ENCODE data around the gene BUB1B. TPM values are rescaled to one million over a fixed set of nuclear protein-coding genes. Genes with fewer than 3 reads are reported as not detected.
A peak's percentile ranks its signal among the peaks of the same experiment; 100 is the strongest.
"Not testable (repeated sequence)": the region's sequence is repeated elsewhere in the genome, so short reads cannot be mapped to it uniquely, and the experiment has no call there.

The BUB1B gene
- 10 to 100 TPM; 86.5 to 91.2 TPM for total RNA-seq

GRCh38 chr15:40160689-40161688, at the start of gene BUB1B:
Gene BUB1B, plus strand, starts transcription at chr15:40161069. Its CDS starts 152 bp downstream, at chr15:40161221.
- DNase-seq (peak; percentile 95 to 96), ATAC-seq (replicated peaks in 1 of 2) (peak; percentile 96 to 99)
- no peak within 1 kb of the TSS for H3K27ac Mint-ChIP-seq
- H3K9me3 Mint-ChIP-seq = no peaks in the 10 kb centered on the region
- peaks cover 2 to 13% of the 10 kb centered on the region in 2 donors for H3K36me3 Mint-ChIP-seq (ENCODE audit: insufficient read depth in 2 of 2)
- no peaks in the 10 kb centered on the region for H3K27me3 Mint-ChIP-seq (ENCODE audit: low read depth)
- no peaks in the 10 kb centered on the region for H3K4me1 Mint-ChIP-seq (ENCODE audit: low read depth)
- H3K4me3 Mint-ChIP-seq = no peak within 1 kb of the TSS

- Mint-ChIP-seq H3K27ac (no peak overlapping the region), H3K4me1 (ENCODE audit: low read depth) (peaks cover 43% of the 10 kb centered on the region), H3K27me3 (ENCODE audit: low read depth) (peaks cover 12% of the 10 kb centered on the region), H3K4me3 (no peak overlapping the region), H3K36me3 (ENCODE audit: insufficient read depth in 2 of 2) (peaks cover 0 to 2% of the 10 kb centered on the region in 2 donors), H3K9me3 (no peaks in the 10 kb centered on the region)
- ATAC-seq (replicated peaks in 1 of 2) (no peak), DNase-seq (no peak)
Observed at GRCh38 chr15:40111888-40112287, 49.0 kb upstream of the BUB1B start.

- DNase-seq (no peak), ATAC-seq (replicated peaks in 1 of 2) (no peak)
- H3K27me3 Mint-ChIP-seq (ENCODE audit: low read depth) = peaks cover 12% of the 10 kb centered on the region
- no peak overlapping the region for H3K4me3 Mint-ChIP-seq
- H3K36me3 Mint-ChIP-seq (ENCODE audit: insufficient read depth in 2 of 2) = peaks cover 0 to 2% of the 10 kb centered on the region in 2 donors
- H3K27ac Mint-ChIP-seq = no peak overlapping the region
- peaks cover 35% of the 10 kb centered on the region for H3K4me1 Mint-ChIP-seq (ENCODE audit: low read depth)
- no peaks in the 10 kb centered on the region for H3K9me3 Mint-ChIP-seq
Observed at GRCh38 chr15:40112789-40113188, 48.1 kb upstream of the BUB1B start.

- Mint-ChIP-seq H3K4me3 (no peak overlapping the region), H3K9me3 (no peaks in the 10 kb centered on the region), H3K27me3 (ENCODE audit: low read depth) (peaks cover 12% of the 10 kb centered on the region), H3K36me3 (ENCODE audit: insufficient read depth in 2 of 2) (peaks cover 0 to 2% of the 10 kb centered on the region in 2 donors), H3K27ac (no peak overlapping the region), H3K4me1 (ENCODE audit: low read depth) (peaks cover 30% of the 10 kb centered on the region)
- DNase-seq = no peak
- ATAC-seq (replicated peaks in 1 of 2) = no peak
Observed at GRCh38 chr15:40114218-40114617, 46.7 kb upstream of the BUB1B start.

GRCh38 chr15:40115106-40115505, 45.8 kb upstream of the BUB1B start:
- not testable (repeated sequence) for ATAC-seq (replicated peaks in 1 of 2); H3K9me3 Mint-ChIP-seq; DNase-seq; H3K36me3 Mint-ChIP-seq (ENCODE audit: insufficient read depth in 2 of 2); H3K4me3 Mint-ChIP-seq
- Mint-ChIP-seq H3K27ac (peak overlapping the region; percentile 76), H3K4me1 (ENCODE audit: low read depth) (peaks cover 26% of the 10 kb centered on the region), H3K27me3 (ENCODE audit: low read depth) (peaks cover 12% of the 10 kb centered on the region)

GRCh38 chr15:40115670-40116093, 45.2 kb upstream of the BUB1B start:
- peaks cover 0 to 2% of the 10 kb centered on the region in 2 donors for H3K36me3 Mint-ChIP-seq (ENCODE audit: insufficient read depth in 2 of 2)
- DNase-seq = peak; percentile 71 to 76
- peak overlapping the region; percentile 93 for H3K27ac Mint-ChIP-seq

GRCh38 chr15:40118473-40118872, 42.4 kb upstream of the BUB1B start:
- Mint-ChIP-seq H3K27me3 (ENCODE audit: low read depth) (no peaks in the 10 kb centered on the region), H3K27ac (no peak overlapping the region), H3K9me3 (no peaks in the 10 kb centered on the region), H3K4me1 (ENCODE audit: low read depth) (peaks cover 26% of the 10 kb centered on the region), H3K36me3 (ENCODE audit: insufficient read depth in 2 of 2) (peaks cover 0 to 2% of the 10 kb centered on the region in 2 donors), H3K4me3 (no peak overlapping the region)
- no peak for DNase-seq
- no peak for ATAC-seq (replicated peaks in 1 of 2)

More at GRCh38 chr15:40115670-40116093, 45.2 kb upstream of the BUB1B start:
- peaks cover 26% of the 10 kb centered on the region for H3K4me1 Mint-ChIP-seq (ENCODE audit: low read depth)
- peaks cover 12% of the 10 kb centered on the region for H3K27me3 Mint-ChIP-seq (ENCODE audit: low read depth)
- ATAC-seq (replicated peaks in 1 of 2) = peak; percentile 92 to 95
- no peaks in the 10 kb centered on the region for H3K9me3 Mint-ChIP-seq
- H3K4me3 Mint-ChIP-seq = peak overlapping the region; percentile 53 to 66

- no peaks in the 10 kb centered on the region for H3K36me3 Mint-ChIP-seq (ENCODE audit: insufficient read depth in 2 of 2)
- DNase-seq (no peak), ATAC-seq (replicated peaks in 1 of 2) (no peak)
- no peaks in the 10 kb centered on the region for H3K27me3 Mint-ChIP-seq (ENCODE audit: low read depth)
- H3K4me3 Mint-ChIP-seq = no peak overlapping the region
- no peaks in the 10 kb centered on the region for H3K4me1 Mint-ChIP-seq (ENCODE audit: low read depth)
- no peak overlapping the region for H3K27ac Mint-ChIP-seq
- no peaks in the 10 kb centered on the region for H3K9me3 Mint-ChIP-seq
Observed at GRCh38 chr15:40121911-40122638, 38.8 kb upstream of the BUB1B start.

- not testable (repeated sequence) for H3K27ac Mint-ChIP-seq
Observed at GRCh38 chr15:40122989-40123388, 37.9 kb upstream of the BUB1B start.

GRCh38 chr15:40123863-40124262, 37.0 kb upstream of the BUB1B start:
- H3K36me3 Mint-ChIP-seq (ENCODE audit: insufficient read depth in 2 of 2); H3K4me3 Mint-ChIP-seq; ATAC-seq (replicated peaks in 1 of 2); DNase-seq; H3K9me3 Mint-ChIP-seq; H3K27ac Mint-ChIP-seq; H3K27me3 Mint-ChIP-seq (ENCODE audit: low read depth); H3K4me1 Mint-ChIP-seq (ENCODE audit: low read depth): not testable (repeated sequence)

More at GRCh38 chr15:40122989-40123388, 37.9 kb upstream of the BUB1B start:
- DNase-seq; H3K9me3 Mint-ChIP-seq; H3K4me3 Mint-ChIP-seq; ATAC-seq (replicated peaks in 1 of 2); H3K36me3 Mint-ChIP-seq (ENCODE audit: insufficient read depth in 2 of 2); H3K4me1 Mint-ChIP-seq (ENCODE audit: low read depth); H3K27me3 Mint-ChIP-seq (ENCODE audit: low read depth): not testable (repeated sequence)

- H3K27me3 Mint-ChIP-seq (ENCODE audit: low read depth); ATAC-seq (replicated peaks in 1 of 2); H3K4me3 Mint-ChIP-seq; H3K36me3 Mint-ChIP-seq (ENCODE audit: insufficient read depth in 2 of 2); H3K4me1 Mint-ChIP-seq (ENCODE audit: low read depth); DNase-seq; H3K27ac Mint-ChIP-seq; H3K9me3 Mint-ChIP-seq: not testable (repeated sequence)
Observed at GRCh38 chr15:40124333-40124732, 36.5 kb upstream of the BUB1B start.

- not testable (repeated sequence) for H3K36me3 Mint-ChIP-seq (ENCODE audit: insufficient read depth in 2 of 2); DNase-seq
Observed at GRCh38 chr15:40124807-40125285, 36.0 kb upstream of the BUB1B start.

GRCh38 chr15:40125950-40126349, 34.9 kb upstream of the BUB1B start:
- H3K27me3 Mint-ChIP-seq (ENCODE audit: low read depth) = no peaks in the 10 kb centered on the region
- no peak overlapping the region for H3K27ac Mint-ChIP-seq
- ATAC-seq (replicated peaks in 1 of 2) = no peak
- no peak overlapping the region for H3K4me3 Mint-ChIP-seq
- no peaks in the 10 kb centered on the region for H3K4me1 Mint-ChIP-seq (ENCODE audit: low read depth)
- no peaks in the 10 kb centered on the region for H3K36me3 Mint-ChIP-seq (ENCODE audit: insufficient read depth in 2 of 2)
- no peak for DNase-seq
- H3K9me3 Mint-ChIP-seq = no peaks in the 10 kb centered on the region

More at GRCh38 chr15:40124807-40125285, 36.0 kb upstream of the BUB1B start:
- H3K27me3 Mint-ChIP-seq (ENCODE audit: low read depth); H3K9me3 Mint-ChIP-seq; H3K4me3 Mint-ChIP-seq; H3K27ac Mint-ChIP-seq; H3K4me1 Mint-ChIP-seq (ENCODE audit: low read depth): not testable (repeated sequence)
- peak; percentile 25 to 30 for ATAC-seq (replicated peaks in 1 of 2)
